ENCODE measurements around the gene OR5T1.

- TF ChIP-seq, protein P1, sequence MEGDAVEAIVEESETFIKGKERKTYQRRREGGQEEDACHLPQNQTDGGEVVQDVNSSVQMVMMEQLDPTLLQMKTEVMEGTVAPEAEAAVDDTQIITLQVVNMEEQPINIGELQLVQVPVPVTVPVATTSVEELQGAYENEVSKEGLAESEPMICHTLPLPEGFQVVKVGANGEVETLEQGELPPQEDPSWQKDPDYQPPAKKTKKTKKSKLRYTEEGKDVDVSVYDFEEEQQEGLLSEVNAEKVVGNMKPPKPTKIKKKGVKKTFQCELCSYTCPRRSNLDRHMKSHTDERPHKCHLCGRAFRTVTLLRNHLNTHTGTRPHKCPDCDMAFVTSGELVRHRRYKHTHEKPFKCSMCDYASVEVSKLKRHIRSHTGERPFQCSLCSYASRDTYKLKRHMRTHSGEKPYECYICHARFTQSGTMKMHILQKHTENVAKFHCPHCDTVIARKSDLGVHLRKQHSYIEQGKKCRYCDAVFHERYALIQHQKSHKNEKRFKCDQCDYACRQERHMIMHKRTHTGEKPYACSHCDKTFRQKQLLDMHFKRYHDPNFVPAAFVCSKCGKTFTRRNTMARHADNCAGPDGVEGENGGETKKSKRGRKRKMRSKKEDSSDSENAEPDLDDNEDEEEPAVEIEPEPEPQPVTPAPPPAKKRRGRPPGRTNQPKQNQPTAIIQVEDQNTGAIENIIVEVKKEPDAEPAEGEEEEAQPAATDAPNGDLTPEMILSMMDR (IDR thresholded peaks at IDR 0.05), result no peak
- TF ChIP-seq EZH2 (IDR thresholded peaks at IDR 0.05) (no peak), EZH2phosphoT487 (IDR thresholded peaks at IDR 0.05) (no peak)
Measured at GRCh38 chr11:56251954-56252353, 22.0 kb upstream of the OR5T1 start, which contains the start of gene OR5T3.

All from neural progenitor cell (in vitro differentiated cells).